A673 (cell line): ENCODE data around the gene ANKRD18B.
"Not testable (repeated sequence)": the region's sequence is repeated elsewhere in the genome, so short reads cannot be mapped to it uniquely, and the experiment has no call there.

Source experiments
- CTCF ChIP-seq: fragments of 300-800, 200-600 bp; sonication (generic); conservative IDR thresholded peaks from 2 replicates; pipeline ENCODE4 v1.5.1; 2017; ENCODE audit warnings: low read depth, mild to moderate bottlenecking, antibody characterized with exemption, low read length, moderate library complexity, mixed read lengths
- EZH2 ChIP-seq: fragments of 200-600 bp; sonication (generic); IDR thresholded peaks from 2 replicates; pipeline ENCODE4 v1.6.1; 2017; ENCODE audit warnings: borderline replicate concordance, low read depth, mild to moderate bottlenecking, mixed read lengths, antibody characterized with exemption, low read length; ENCODE audit not compliant: poor library complexity, severe bottlenecking

GRCh38 chr9:33590857-33591256 is 66.8 kb downstream of the ANKRD18B start:
- TF ChIP-seq CTCF, EZH2: not testable (repeated sequence)
